Sigmoid colon (tissue), 7 donors: Measurements from ENCODE around the gene LTBR. TPM values are rescaled to one million over a fixed set of nuclear protein-coding genes. Genes with fewer than 3 reads are reported as not detected.

Experiments used
- DNase-seq: peaks from one replicate; pipeline ENCODE4 v3.0.0-alpha.2; 2019
- H3K27ac ChIP-seq, 4 donors: fragments of 200-600 bp; sonication (generic); one replicate each; pipeline ENCODE4 v1.5.1; 2016 to 2019; ENCODE audit warnings: mild to moderate bottlenecking in 1 of 4
- H3K27me3 ChIP-seq, 3 donors: fragments of 200-600 bp; sonication (generic); one replicate each; pipeline ENCODE4 v1.5.1; 2019; ENCODE audit warnings: mild to moderate bottlenecking in 1 of 3
- H3K36me3 ChIP-seq, 4 donors: fragments of 200-600 bp; sonication (generic); one replicate each; pipeline ENCODE4 v1.5.1; 2016 to 2019
- H3K4me1 ChIP-seq, 4 donors: fragments of 200-600 bp; sonication (generic); one replicate each; pipeline ENCODE4 v1.5.1; 2017 to 2019
- H3K4me3 ChIP-seq, 4 donors: fragments of 200-600 bp; sonication (generic); one replicate each; pipeline ENCODE4 v1.5.1; 2017 to 2019; ENCODE audit warnings: mild to moderate bottlenecking in 2 of 4, moderate library complexity in 1 of 4
- H3K9me3 ChIP-seq, 4 donors: fragments of 200-600 bp in 3 of 4; sonication (generic) in 3 of 4; one replicate each; pipeline versions ENCODE4 v1.5.1 to v1.6.1; 2013 to 2019
- EP300 ChIP-seq, 4 donors: sonication (generic); formaldehyde crosslinking; IDR thresholded peaks; one replicate each; pipeline ENCODE4 v1.6.1; 2017; ENCODE audit warnings: antibody characterized with exemption in 4 of 4
- POLR2A ChIP-seq, 2 donors: fragments of 450-650 bp; IDR thresholded peaks; one replicate each; pipeline ENCODE4 v1.6.1; 2016; ENCODE audit warnings: antibody characterized with exemption in 2 of 2, mild to moderate bottlenecking in 2 of 2, moderate library complexity in 2 of 2
- POLR2AphosphoS5 ChIP-seq, 4 donors: sonication (generic); formaldehyde crosslinking; IDR thresholded peaks; one replicate each; pipeline ENCODE4 v1.6.1; 2017; ENCODE audit warnings: antibody characterized with exemption in 4 of 4
- WGBS, 2 donors: extraction: QIAGEN DNeasy Blood & Tissue Kit; methylation state at CpG; one replicate each; pipeline ENCODE4 v1.1.7; 2013; 5-methylcytosine and 5-hydroxymethylcytosine counted together
- intact Hi-C: fragments of 100-400 bp; cut with DNase I; formaldehyde crosslinking; loops from one replicate; pipeline ENCODE4 v1.15.1; 2023
- polyA plus RNA-seq, 3 donors: library from polyadenylated mRNA; stranded (reverse); fragments of 200-250 nt; gene quantifications; one replicate each; pipeline ENCODE4 v1.2.3, GENCODE V29; 2013
- total RNA-seq, 4 donors: library from RNA; depleted of rRNA; stranded (reverse); fragments of >200 nt; gene quantifications; one replicate each; pipeline ENCODE4 v1.1.0, GENCODE V29; 2016
- TF ChIP-seq, protein P1 (sequence below), 4 experiments: fragments of 450-650 bp in 3 of 4; fragments of 200-600 bp in 1 of 4; IDR thresholded peaks; one replicate each; pipeline ENCODE4 v1.5.1; 2016 to 2019; ENCODE audit warnings: antibody characterized with exemption in 4 of 4, mild to moderate bottlenecking in 3 of 4, moderate library complexity in 2 of 4
- donor health status: healthy with polysubstance abuse.
- donor health status: Bipolar disorder and iron deficiency.
- donor health status: healthy.

The LTBR gene
- total and polyA plus RNA-seq, 7 donors: 36.3 to 200 (median 85.2) TPM

DNA sequence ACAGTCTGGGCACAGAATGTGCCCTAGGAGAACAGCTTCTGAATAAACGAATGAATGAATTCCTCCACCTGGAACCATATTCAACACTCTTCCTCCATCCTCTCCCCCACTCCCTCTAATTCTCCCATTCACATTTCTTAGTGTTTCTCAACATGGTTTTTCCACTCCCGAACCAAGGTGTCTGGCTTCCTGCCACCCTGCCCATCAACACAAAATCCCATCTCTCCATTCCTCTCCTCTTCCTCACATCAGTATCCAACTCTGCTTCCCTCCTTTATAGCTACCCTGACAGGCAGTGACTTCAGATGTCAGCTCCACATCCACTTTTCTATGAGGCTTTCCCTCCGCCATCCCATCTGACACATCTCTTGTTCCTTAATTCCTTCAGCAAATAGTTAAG lies 45.0 kb upstream of the LTBR start:
- TF ChIP-seq POLR2AphosphoS5 (IDR thresholded peaks at IDR 0.05) (no peak), POLR2A (IDR thresholded peaks at IDR 0.05) (no peak), EP300 (IDR thresholded peaks at IDR 0.05) (no peak)
- TF ChIP-seq, protein P1, sequence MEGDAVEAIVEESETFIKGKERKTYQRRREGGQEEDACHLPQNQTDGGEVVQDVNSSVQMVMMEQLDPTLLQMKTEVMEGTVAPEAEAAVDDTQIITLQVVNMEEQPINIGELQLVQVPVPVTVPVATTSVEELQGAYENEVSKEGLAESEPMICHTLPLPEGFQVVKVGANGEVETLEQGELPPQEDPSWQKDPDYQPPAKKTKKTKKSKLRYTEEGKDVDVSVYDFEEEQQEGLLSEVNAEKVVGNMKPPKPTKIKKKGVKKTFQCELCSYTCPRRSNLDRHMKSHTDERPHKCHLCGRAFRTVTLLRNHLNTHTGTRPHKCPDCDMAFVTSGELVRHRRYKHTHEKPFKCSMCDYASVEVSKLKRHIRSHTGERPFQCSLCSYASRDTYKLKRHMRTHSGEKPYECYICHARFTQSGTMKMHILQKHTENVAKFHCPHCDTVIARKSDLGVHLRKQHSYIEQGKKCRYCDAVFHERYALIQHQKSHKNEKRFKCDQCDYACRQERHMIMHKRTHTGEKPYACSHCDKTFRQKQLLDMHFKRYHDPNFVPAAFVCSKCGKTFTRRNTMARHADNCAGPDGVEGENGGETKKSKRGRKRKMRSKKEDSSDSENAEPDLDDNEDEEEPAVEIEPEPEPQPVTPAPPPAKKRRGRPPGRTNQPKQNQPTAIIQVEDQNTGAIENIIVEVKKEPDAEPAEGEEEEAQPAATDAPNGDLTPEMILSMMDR (IDR thresholded peaks at IDR 0.05): no peak
- 39 to 49% methylated on average over 3 of the region's 3 CpGs for WGBS, 2 donors
- no peaks in the 10 kb centered on the region for H3K9me3 ChIP-seq
- peak overlapping the region; percentile 93 to 98 (median 97) for H3K27ac ChIP-seq
- no peaks in the 10 kb centered on the region for H3K27me3 ChIP-seq
- peaks cover 0 to 9% (median 4%) of the 10 kb centered on the region in 4 donors for H3K36me3 ChIP-seq
- H3K4me3 ChIP-seq: peak overlapping the region; percentile 80 to 88 (median 87)
- DNase-seq: no peak
- peaks cover 0 to 79% (median 70%) of the 10 kb centered on the region in 4 donors for H3K4me1 ChIP-seq
- intact Hi-C loops: loop anchor here (2.0 to 5.0 kb wide), 2 partner anchors 44 to 213 kb away; no protein-coding TSS in a partner anchor

DNA sequence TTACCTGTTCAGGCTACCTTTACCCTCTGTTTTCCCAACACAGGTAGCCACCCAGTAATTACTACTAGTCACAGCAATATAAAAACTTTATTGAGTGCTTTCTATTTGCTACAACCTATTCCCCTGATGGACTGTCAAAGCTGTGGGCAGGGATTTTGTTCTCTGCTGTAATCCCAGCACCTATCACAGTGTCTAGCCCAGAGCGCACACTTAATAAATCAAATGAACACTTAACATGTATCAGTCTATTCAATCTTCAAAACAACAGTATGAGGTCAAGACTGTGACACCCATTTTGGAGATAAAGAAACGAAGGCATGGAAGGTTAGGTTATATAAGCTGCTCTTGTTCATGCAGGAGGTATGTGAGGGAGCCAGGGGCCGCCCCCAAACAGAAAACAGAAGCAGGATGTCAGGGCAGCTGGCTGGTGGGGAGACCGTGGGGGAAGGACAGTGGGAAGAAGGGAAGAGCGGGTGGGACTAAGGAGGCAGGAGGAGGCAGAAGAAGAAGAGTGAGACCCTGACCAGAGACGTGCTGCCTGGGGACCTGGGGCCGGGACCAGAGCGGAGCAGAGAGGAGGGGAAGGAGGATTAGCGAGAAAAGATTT lies 43.8 kb upstream of the LTBR start:
- peak; percentile 86 for DNase-seq
- intact Hi-C loops: loop anchor here (2.0 kb wide), 1 partner anchor 91 kb away; no protein-coding TSS in a partner anchor

DNA sequence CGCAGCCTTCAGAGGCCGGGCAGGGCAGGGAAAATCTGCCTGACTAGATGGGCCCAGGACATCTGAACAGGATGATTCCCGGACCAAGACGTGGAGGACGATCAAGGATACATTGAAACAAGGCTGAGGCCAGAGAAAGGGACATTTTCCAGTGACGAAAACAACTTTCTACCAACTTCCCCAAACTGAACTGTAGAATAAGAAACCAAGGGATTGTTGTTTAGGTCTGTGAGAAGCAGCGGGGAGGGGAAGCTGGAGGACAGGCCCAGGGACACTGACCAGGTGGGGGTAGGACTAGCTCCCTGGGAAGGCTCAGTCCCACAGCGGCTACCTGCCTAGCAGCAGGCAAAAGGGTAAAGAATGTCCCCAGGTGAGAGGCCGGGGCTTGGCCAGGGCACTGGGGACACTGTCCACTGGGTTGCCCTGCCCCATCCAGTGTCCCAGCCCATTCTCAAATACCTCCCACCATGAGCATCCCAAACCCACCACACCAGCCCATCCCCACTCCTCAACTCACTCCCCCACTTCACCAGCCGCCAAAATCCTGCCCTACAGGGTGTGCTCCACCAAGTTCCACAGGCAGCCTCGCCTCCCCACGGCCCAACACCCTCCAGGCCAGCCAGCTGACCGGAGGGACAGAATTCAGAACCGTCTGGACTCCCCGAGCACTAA lies 43.1 kb upstream of the LTBR start:
- peak overlapping the region; percentile 93 to 98 (median 97) for H3K27ac ChIP-seq
- intact Hi-C loops: loop anchor here (2.0 kb wide), 1 partner anchor 90 kb away; no protein-coding TSS in a partner anchor
- peak overlapping the region; percentile 80 to 88 (median 87) for H3K4me3 ChIP-seq
- H3K4me1 ChIP-seq: peaks cover 0 to 67% (median 55%) of the 10 kb centered on the region in 4 donors
- no peak for DNase-seq
- H3K36me3 ChIP-seq: no peaks in the 10 kb centered on the region
- no peak for TF ChIP-seq EP300 (IDR thresholded peaks at IDR 0.05)
- no peak for TF ChIP-seq POLR2A (IDR thresholded peaks at IDR 0.05)
- TF ChIP-seq, protein P1 (IDR thresholded peaks at IDR 0.05): no peak
- no peak for TF ChIP-seq POLR2AphosphoS5 (IDR thresholded peaks at IDR 0.05)
- 2 to 4% methylated on average over 15 of the region's 15 CpGs for WGBS, 2 donors
- no peaks in the 10 kb centered on the region for H3K27me3 ChIP-seq
- no peaks in the 10 kb centered on the region for H3K9me3 ChIP-seq

More for the DNA sequence above, 43.8 kb upstream of the LTBR start:
- TF ChIP-seq POLR2AphosphoS5 (IDR thresholded peaks at IDR 0.05) (peak in 3 of 4 donors; percentile 72 to 85 (median 81)), EP300 (IDR thresholded peaks at IDR 0.05) (no peak), POLR2A (IDR thresholded peaks at IDR 0.05) (peak; percentile 73 to 79)
- Histone ChIP-seq H3K27ac (peak overlapping the region; percentile 93 to 98 (median 97)), H3K27me3 (no peaks in the 10 kb centered on the region), H3K36me3 (no peaks in the 10 kb centered on the region), H3K9me3 (no peaks in the 10 kb centered on the region), H3K4me3 (peak overlapping the region; percentile 80 to 88 (median 87)), H3K4me1 (peaks cover 0 to 68% (median 59%) of the 10 kb centered on the region in 4 donors)
- WGBS, 2 donors: 1 to 2% methylated on average over 9 of the region's 9 CpGs

DNA sequence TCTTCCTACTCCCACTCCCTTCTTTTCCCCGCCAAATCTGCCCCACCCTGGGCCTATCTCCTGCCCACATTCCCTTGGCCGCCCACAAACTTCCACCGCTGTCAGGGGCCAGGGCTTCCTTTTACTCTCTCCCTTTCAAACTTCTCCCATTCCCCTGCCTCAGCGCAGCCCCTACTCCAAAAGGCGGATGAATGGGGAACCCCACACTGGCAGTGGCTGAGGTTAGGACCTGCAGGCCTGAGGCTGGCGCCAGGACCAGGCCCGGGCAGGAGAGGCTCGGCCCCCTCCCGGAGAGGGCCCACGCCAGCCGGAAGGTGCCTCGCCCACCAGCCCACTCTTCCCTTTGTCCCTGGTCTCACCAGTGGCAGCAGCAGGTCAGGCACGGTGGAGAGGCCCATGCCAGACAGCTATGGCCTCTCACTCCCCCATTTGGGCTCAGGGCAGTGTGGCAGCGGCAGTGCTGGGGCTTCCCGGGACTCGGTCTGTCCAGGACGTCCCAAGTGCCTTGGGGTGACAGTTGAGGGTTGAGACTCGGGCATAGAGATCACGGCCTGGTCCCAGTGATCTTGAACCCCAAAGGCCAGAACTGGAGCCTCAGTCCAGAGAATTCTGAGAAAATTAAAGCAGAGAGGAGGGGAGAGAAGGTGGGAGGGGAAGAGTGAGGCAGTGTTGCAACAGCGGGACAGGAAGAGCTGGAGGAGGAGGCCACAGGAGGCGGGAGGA lies 42.4 kb upstream of the LTBR start, which contains the start of gene TNFRSF1A:
TNFRSF1A (minus strand) TSS at position 660 of the 723 bp plus-strand sequence; CDS start at position 398, 262 bp downstream.
- H3K4me1 ChIP-seq: peaks cover 0 to 71% (median 57%) of the 10 kb centered on the region in 4 donors
- peak within 1 kb of the TSS; percentile 80 to 88 (median 87) for H3K4me3 ChIP-seq
- peak; percentile 93 for DNase-seq
- intact Hi-C loops: loop anchor here (2.0 kb wide), 2 partner anchors 19 to 89 kb away; no protein-coding TSS in a partner anchor
- H3K27me3 ChIP-seq: no peaks in the 10 kb centered on the region
- no peaks in the 10 kb centered on the region for H3K9me3 ChIP-seq
- TF ChIP-seq, protein P1 (IDR thresholded peaks at IDR 0.05): no peak
- TF ChIP-seq POLR2AphosphoS5 (IDR thresholded peaks at IDR 0.05) (peak; percentile 79 to 90 (median 86)), POLR2A (IDR thresholded peaks at IDR 0.05) (peak; percentile 78 to 87), EP300 (IDR thresholded peaks at IDR 0.05) (no peak)
- 0 to 2% methylated on average over 21 of the region's 21 CpGs for WGBS, 2 donors
- H3K27ac ChIP-seq: peak within 1 kb of the TSS; percentile 93 to 98 (median 97)
- H3K36me3 ChIP-seq: no peaks in the 10 kb centered on the region
